Liver (tissue), 9 donors: ENCODE data around the gene SKA1. TPM values are rescaled to one million over a fixed set of nuclear protein-coding genes. Genes with fewer than 3 reads are reported as not detected.

ENCODE experiments used
- DNase-seq: peaks from one replicate; pipeline ENCODE4 v3.0.0-alpha.2; 2017; ENCODE audit warnings: low spot score
- H3K27ac ChIP-seq, 2 donors: one replicate each; pipeline ENCODE4 v1.7.0; 2013; ENCODE audit warnings: inconsistent platforms in 2 of 2, low read length in 2 of 2, control low read depth in 1 of 2, low read depth in 1 of 2, mild to moderate bottlenecking in 1 of 2
- H3K27me3 ChIP-seq, 4 donors: one replicate each; pipeline versions ENCODE4 v1.6.1 to v1.7.0; 2013; ENCODE audit warnings: low read length in 3 of 4, inconsistent platforms in 1 of 4, mild to moderate bottlenecking in 1 of 4, moderate library complexity in 1 of 4; ENCODE audit not compliant: control insufficient read depth in 4 of 4, insufficient read depth in 4 of 4
- H3K36me3 ChIP-seq, 4 donors: one replicate each; pipeline versions ENCODE4 v1.6.1 to v1.7.0; 2013; ENCODE audit warnings: low read length in 3 of 4, mild to moderate bottlenecking in 3 of 4, low read depth in 1 of 4, moderate library complexity in 1 of 4; ENCODE audit not compliant: control insufficient read depth in 4 of 4, insufficient read depth in 3 of 4
- H3K4me1 ChIP-seq, 4 donors: one replicate each; pipeline versions ENCODE4 v1.6.1 to v1.7.0; 2013; ENCODE audit warnings: low read length in 3 of 4, mild to moderate bottlenecking in 3 of 4, moderate library complexity in 1 of 4; ENCODE audit not compliant: control insufficient read depth in 4 of 4, insufficient read depth in 4 of 4
- H3K4me3 ChIP-seq, 3 donors: one replicate each; pipeline versions ENCODE4 v1.6.1 to v1.7.0; 2013; ENCODE audit warnings: low read length in 3 of 3, control low read depth in 1 of 3, low read depth in 1 of 3, mild to moderate bottlenecking in 1 of 3
- H3K9ac ChIP-seq, 2 donors: one replicate each; pipeline ENCODE4 v1.7.0; 2013; ENCODE audit warnings: low read length in 2 of 2, mild to moderate bottlenecking in 2 of 2, moderate library complexity in 2 of 2, control low read depth in 1 of 2, low read depth in 1 of 2
- H3K9me3 ChIP-seq, 4 donors: one replicate each; pipeline versions ENCODE4 v1.6.1 to v1.7.0; 2013; ENCODE audit warnings: low read length in 3 of 4; ENCODE audit not compliant: control insufficient read depth in 4 of 4
- ATF3 ChIP-seq: IDR thresholded peaks from 2 replicates; pipeline ENCODE4 v1.6.1; 2016; ENCODE audit warnings: antibody characterized with exemption
- EGR1 ChIP-seq, 2 donors: IDR thresholded peaks; 2 replicates each; pipeline ENCODE4 v1.6.1; 2016 to 2018; ENCODE audit warnings: antibody characterized with exemption in 2 of 2, low read depth in 2 of 2
- FOXA2 ChIP-seq: IDR thresholded peaks from 2 replicates; pipeline ENCODE4 v1.6.1; 2016; ENCODE audit warnings: antibody characterized with exemption
- GABPA ChIP-seq, 2 donors: IDR thresholded peaks in 1 of 2; conservative IDR thresholded peaks in 1 of 2; 2 replicates each; pipeline ENCODE4 v1.6.1; 2016; ENCODE audit warnings: antibody characterized with exemption in 2 of 2, mild to moderate bottlenecking in 1 of 2, moderate library complexity in 1 of 2
- HNF4A ChIP-seq, 2 donors: conservative IDR thresholded peaks; 2 replicates each; pipeline ENCODE4 v1.6.1; 2016; ENCODE audit warnings: antibody characterized with exemption in 2 of 2, mild to moderate bottlenecking in 2 of 2
- JUND ChIP-seq, 2 donors: IDR thresholded peaks; 2 replicates each; pipeline ENCODE4 v1.6.1; 2016; ENCODE audit warnings: antibody characterized with exemption in 2 of 2
- MAX ChIP-seq: IDR thresholded peaks from 2 replicates; pipeline ENCODE4 v1.6.1; 2016; ENCODE audit warnings: antibody characterized with exemption
- RAD21 ChIP-seq, 2 donors: IDR thresholded peaks; 2 replicates each; pipeline ENCODE4 v1.6.1; 2016; ENCODE audit warnings: antibody characterized with exemption in 2 of 2, mild to moderate bottlenecking in 2 of 2
- REST ChIP-seq: IDR thresholded peaks from 2 replicates; pipeline ENCODE4 v1.6.1; 2016; ENCODE audit warnings: antibody characterized with exemption, mild to moderate bottlenecking
- SP1 ChIP-seq: IDR thresholded peaks from 2 replicates; pipeline ENCODE4 v1.6.1; 2018; ENCODE audit warnings: antibody characterized with exemption, mild to moderate bottlenecking
- TAF1 ChIP-seq: conservative IDR thresholded peaks from 2 replicates; pipeline ENCODE4 v1.6.1; 2016; ENCODE audit warnings: antibody characterized with exemption, mild to moderate bottlenecking
- YY1 ChIP-seq: IDR thresholded peaks from 2 replicates; pipeline ENCODE4 v1.6.1; 2016; ENCODE audit warnings: antibody characterized with exemption, mild to moderate bottlenecking
- ZBTB33 ChIP-seq: IDR thresholded peaks from 2 replicates; pipeline ENCODE4 v1.6.1; 2016; ENCODE audit warnings: antibody characterized with exemption
- WGBS: extraction: QIAGEN DNeasy Blood & Tissue Kit; methylation state at CpG from one replicate; pipeline ENCODE4 v1.1.7; 2013; 5-methylcytosine and 5-hydroxymethylcytosine counted together
- polyA plus RNA-seq, 2 donors: library from polyadenylated mRNA; stranded (reverse) in 1 of 2; unstranded in 1 of 2; fragments of 200-250 nt in 1 of 2; fragments of >200 nt in 1 of 2; fragmentation: Nextera tagmentation in 1 of 2; extraction: Ambion mirVana in 1 of 2; gene quantifications; one replicate each; pipeline versions ENCODE4 v1.2.1 to v1.2.3, GENCODE V29; 2013 to 2015
- total RNA-seq, 2 donors: library from RNA; depleted of rRNA; stranded (reverse); fragments of >200 nt; gene quantifications; one replicate each; pipeline ENCODE4 v1.2.3, GENCODE V29; 2014
- donor health status: healthy.
- donor health status: healthy.
- donor health status: healthy.
- donor health status: healthy.
- donor health status: healthy.

Gene SKA1
- total and polyA plus RNA-seq, 4 donors, result 0.08 to 18.7 (median 0.52) TPM

GRCh38 chr18:50350699-50351098 is 24.1 kb upstream of the SKA1 start:
- Histone ChIP-seq H3K9ac (no peak overlapping the region), H3K9me3 (no peaks in the 10 kb centered on the region), H3K4me3 (no peak overlapping the region), H3K27ac (no peak overlapping the region), H3K4me1 (no peaks in the 10 kb centered on the region), H3K27me3 (peaks cover 0 to 2% (median 0%) of the 10 kb centered on the region in 4 donors), H3K36me3 (no peaks in the 10 kb centered on the region)
- DNase-seq, result no peak
- TF ChIP-seq REST, result no peak
- no peak for TF ChIP-seq SP1
- no peak for TF ChIP-seq ATF3
- no peak for TF ChIP-seq MAX
- no peak for TF ChIP-seq ZBTB33
- no peak for TF ChIP-seq GABPA (IDR thresholded peaks at IDR 0.05 in 1 of 2, conservative IDR thresholded peaks at IDR 0.05 in 1 of 2)
- no peak for TF ChIP-seq FOXA2
- 73% methylated on average over 2 of the region's 2 CpGs for WGBS

- DNase-seq, result no peak
- Histone ChIP-seq H3K27ac (no peak overlapping the region), H3K9me3 (no peaks in the 10 kb centered on the region), H3K9ac (no peak overlapping the region), H3K4me1 (peaks cover 0 to 6% (median 1%) of the 10 kb centered on the region in 4 donors), H3K27me3 (peaks cover 0 to 2% (median 0%) of the 10 kb centered on the region in 4 donors), H3K4me3 (no peak overlapping the region), H3K36me3 (no peaks in the 10 kb centered on the region)
- no peak for TF ChIP-seq EGR1 (IDR thresholded peaks at IDR 0.05; ENCODE audit: low read depth in 2 of 2)
- TF ChIP-seq HNF4A (conservative IDR thresholded peaks at IDR 0.05), result peak; percentile 15 to 21
- TF ChIP-seq YY1, result no peak
- TF ChIP-seq SP1, result peak; percentile 16
- no peak for TF ChIP-seq FOXA2
- TF ChIP-seq GABPA (IDR thresholded peaks at IDR 0.05 in 1 of 2, conservative IDR thresholded peaks at IDR 0.05 in 1 of 2), result no peak
- no peak for TF ChIP-seq JUND (IDR thresholded peaks at IDR 0.05)
- no peak for TF ChIP-seq TAF1
- peak in 1 of 2 donors; percentile 8 for TF ChIP-seq RAD21 (IDR thresholded peaks at IDR 0.05)
- WGBS, result 33% methylated on average over 4 of the region's 4 CpGs
Measured at GRCh38 chr18:50356036-50356945, 18.6 kb upstream of the SKA1 start.
